Astrocyte of the cerebellum (primary cell): ENCODE data around the gene KIAA1614.

Source experiments
- DNase-seq: peaks from one replicate; pipeline ENCODE4 v3.0.0-alpha.2; 2011; ENCODE audit warnings: low read depth
- H3K4me3 ChIP-seq: 2 replicates; pipeline ENCODE4 v1.5.1; 2011; ENCODE audit warnings: mild to moderate bottlenecking, low read depth, low read length, moderate library complexity
- CTCF ChIP-seq: IDR thresholded peaks from 2 replicates; pipeline ENCODE4 v1.5.1; 2012; ENCODE audit warnings: low read length, low read depth, moderate library complexity, mild to moderate bottlenecking; ENCODE audit errors: missing control alignments
- in situ Hi-C: cut with HindIII; loops from 2 replicates; pipeline ENCODE4 v1.10.0; 2017; ENCODE audit warnings: low sequenced_read_pairs

Gene KIAA1614

DNA sequence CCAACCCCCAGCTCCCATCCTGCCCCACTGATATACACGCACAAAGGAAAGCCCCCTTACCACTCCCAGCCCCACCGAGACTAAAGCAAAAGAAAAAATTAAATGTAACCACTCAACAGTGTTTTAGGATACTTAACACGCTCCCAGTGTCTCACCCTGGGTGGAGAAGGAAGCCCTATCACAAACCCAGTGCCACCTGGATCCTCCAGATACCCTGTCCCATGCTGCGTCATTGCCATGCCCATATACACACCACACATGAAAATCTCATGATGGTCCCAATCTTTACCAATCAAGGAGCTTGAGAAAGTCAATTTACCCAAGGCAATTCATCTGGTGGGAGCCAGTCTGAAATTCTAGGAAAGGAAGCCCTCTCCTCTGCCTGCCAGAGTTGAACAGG, 11.2 kb downstream of the KIAA1614 start:
- in situ Hi-C loops = loop anchor here (25.0 kb wide), 1 partner anchor 88 kb away; the partner anchor contains the start of gene STX6
- H3K4me3 ChIP-seq = no peak overlapping the region
- TF ChIP-seq CTCF = no peak
- no peak for DNase-seq

GRCh38 chr1:180924939-180925338, 12.2 kb downstream of the KIAA1614 start:
- in situ Hi-C loops = loop anchor here (25.0 kb wide), 1 partner anchor 87 kb away; the partner anchor contains the start of gene STX6
- TF ChIP-seq CTCF = no peak

GRCh38 chr1:180925471-180926051, 12.9 kb downstream of the KIAA1614 start:
- in situ Hi-C loops = no loop called here
- DNase-seq = no peak

More at GRCh38 chr1:180924939-180925338, 12.2 kb downstream of the KIAA1614 start:
- no peak for DNase-seq
- H3K4me3 ChIP-seq = no peak overlapping the region

DNA sequence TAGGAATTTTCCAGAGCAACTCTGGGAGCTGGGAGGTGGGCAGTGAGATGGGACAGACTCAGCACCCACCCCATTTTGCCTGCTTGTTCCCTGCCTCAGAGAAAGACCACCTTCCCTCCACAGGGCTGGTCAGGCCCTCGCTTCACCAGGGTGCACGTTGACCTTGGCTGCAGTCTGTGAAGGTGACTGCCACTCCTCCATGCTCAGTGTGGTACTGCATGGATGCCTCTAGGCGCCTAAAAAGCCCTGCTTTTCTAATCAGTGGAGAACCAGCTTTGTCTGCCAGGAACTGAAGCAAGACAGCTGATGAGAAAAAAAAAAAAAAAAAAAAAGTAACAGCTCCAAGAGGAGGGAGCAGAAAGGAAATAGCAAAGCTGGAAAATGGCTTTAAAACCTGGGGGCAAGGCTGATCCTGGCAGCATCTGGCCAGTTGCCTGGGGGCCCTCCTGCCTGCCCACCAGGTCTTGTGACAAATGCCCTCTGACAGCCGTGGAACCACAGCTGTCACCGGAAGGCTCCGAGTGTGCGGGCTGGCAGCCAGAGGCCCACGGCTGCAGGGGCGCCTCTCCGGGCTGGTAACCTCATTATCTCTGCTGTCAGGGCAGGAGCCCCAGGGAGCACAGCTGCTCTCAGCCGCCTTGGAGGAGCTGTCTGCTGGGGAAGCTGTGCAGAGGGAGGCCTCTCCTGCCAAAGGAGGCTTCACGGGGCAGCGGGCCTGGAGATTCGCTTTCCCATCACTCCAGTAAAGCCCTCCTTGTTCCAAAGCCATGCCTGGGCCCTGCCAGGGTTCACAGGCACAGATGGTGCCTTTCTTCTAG, 13.7 kb downstream of the KIAA1614 start:
- in situ Hi-C loops = no loop called here
- DNase-seq = peak; percentile 6
- no peak for TF ChIP-seq CTCF
- no peak overlapping the region for H3K4me3 ChIP-seq

More at GRCh38 chr1:180925471-180926051, 12.9 kb downstream of the KIAA1614 start:
- no peak overlapping the region for H3K4me3 ChIP-seq
- TF ChIP-seq CTCF = no peak

GRCh38 chr1:180927348-180927747, 14.7 kb downstream of the KIAA1614 start:
- in situ Hi-C loops = no loop called here
- TF ChIP-seq CTCF = no peak

DNA sequence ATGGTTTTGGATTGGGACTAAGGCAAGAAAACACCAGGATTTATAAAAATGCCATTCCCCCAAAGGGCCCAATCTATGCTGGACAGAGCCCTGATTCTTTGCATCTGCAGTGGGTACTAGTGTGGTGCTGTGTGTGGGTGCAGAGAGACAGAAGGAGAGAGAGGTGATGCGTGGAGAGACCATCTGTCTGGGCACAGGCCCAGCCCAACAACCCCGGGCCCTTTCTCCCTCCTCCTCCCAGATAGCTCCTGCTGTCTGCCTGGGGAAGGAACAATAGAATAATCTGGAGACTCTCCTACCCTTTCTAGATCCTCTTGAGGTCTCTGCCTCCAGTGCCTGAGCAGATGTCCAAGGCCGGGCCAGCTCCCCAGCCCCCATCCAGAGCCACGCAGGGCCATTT, 15.1 kb downstream of the KIAA1614 start:
- H3K4me3 ChIP-seq = no peak overlapping the region
- in situ Hi-C loops = no loop called here
- DNase-seq = no peak
- TF ChIP-seq CTCF = no peak

More at GRCh38 chr1:180927348-180927747, 14.7 kb downstream of the KIAA1614 start:
- DNase-seq = no peak
- no peak overlapping the region for H3K4me3 ChIP-seq
